K562 (cell line): ENCODE results near the gene IL6ST. TPM values are rescaled to one million over a fixed set of nuclear protein-coding genes. Genes with fewer than 3 reads are reported as not detected.

Experiments used
- ATAC-seq: fragments of 200-7000 bp; cut with Tn5 transposase; 3 replicates; pipeline ENCODE4 v1.9.1; 2020; ENCODE audit warnings: moderate library complexity
- Bru-seq: library from RNA; stranded (reverse); fragments of 400-500 nt; gene quantifications from one replicate; lab custom pipeline; 2021; lab: Mats Ljungman, UMichigan
- BruChase-seq, 2 experiments: library from RNA; stranded (reverse); fragments of 400-500 nt; gene quantifications; one replicate each; lab custom pipeline; 2021; lab: Mats Ljungman, UMichigan
- BruUV-seq: library from RNA; stranded (reverse); fragments of 400-500 nt; replicated peaks from 2 replicates; lab custom pipeline; 2021; lab: Mats Ljungman, UMichigan
- CTCF ChIA-PET: fragments of 300-600 bp; formaldehyde crosslinking; extraction: SDS; loops from one replicate; lab custom pipeline; 2021; ENCODE audit warnings: low intra/inter-chr PET ratio; lab: Yijun Ruan, JAX
- POLR2A ChIA-PET: fragments of 300-600, 350-650 bp; sonication (Branson Sonifier 250); formaldehyde crosslinking; extraction: SDS; loops from one replicate; lab custom pipeline; 2021; ENCODE audit warnings: antibody characterized with exemption, inconsistent platforms; lab: Yijun Ruan, JAX
- DNase-seq, 4 experiments: peaks; one replicate each; pipeline versions ENCODE4 v3.0.0 to v3.0.0-alpha.2; 2011 to 2018; ENCODE audit warnings: low spot score in 3 of 4, mixed read lengths in 3 of 4; ENCODE audit errors: extremely low read depth in 1 of 4
- FAIRE-seq: peaks from 2 replicates; lab custom pipeline; 2011; peaks lifted over from hg19 to GRCh38; lab: Jason Lieb, UNC
- H2AFZ ChIP-seq: 2 replicates; pipeline ENCODE4 v1.6.0; 2011; ENCODE audit warnings: low read depth, low read length, control low read depth, inconsistent platforms
- H3K27ac ChIP-seq: fragments of 200-600 bp; 3 replicates; pipeline ENCODE4 v1.8.0; 2011; ENCODE audit warnings: low read depth, mild to moderate bottlenecking, control low read depth, inconsistent platforms, low read length, moderate library complexity, mixed read lengths; ENCODE audit errors: extremely low read depth
- H3K27me3 ChIP-seq, 2 experiments: fragments of 300-600 bp in 1 of 2; 2 replicates in 1 of 2; 3 replicates in 1 of 2; pipeline versions ENCODE4 v1.6.0 to v1.8.0; 2011; ENCODE audit warnings: inconsistent platforms in 2 of 2, low read length in 2 of 2, mild to moderate bottlenecking in 1 of 2, mixed read lengths in 1 of 2, moderate library complexity in 1 of 2; ENCODE audit not compliant: control insufficient read depth in 2 of 2, insufficient read depth in 2 of 2
- H3K36me3 ChIP-seq: fragments of 300-600 bp; 3 replicates; pipeline ENCODE4 v1.8.0; 2011; ENCODE audit warnings: mild to moderate bottlenecking, low read length, inconsistent platforms; ENCODE audit not compliant: control insufficient read depth, insufficient read depth
- H3K4me1 ChIP-seq, 2 experiments: fragments of 200-600 bp in 1 of 2; replicated peaks in 1 of 2; 2 replicates in 1 of 2; 3 replicates in 1 of 2; pipeline versions ENCODE4 v1.5.1 to v1.8.0; 2011; ENCODE audit warnings: inconsistent platforms in 2 of 2, low read length in 2 of 2, mild to moderate bottlenecking in 1 of 2, mixed read lengths in 1 of 2, moderate library complexity in 1 of 2; ENCODE audit not compliant: control insufficient read depth in 2 of 2, insufficient read depth in 2 of 2
- H3K4me2 ChIP-seq: 2 replicates; pipeline ENCODE4 v1.6.1; 2011; ENCODE audit warnings: low read length, control low read depth, inconsistent platforms, mixed read lengths; ENCODE audit not compliant: insufficient read depth
- H3K4me3 ChIP-seq: fragments of 200-600 bp; sonication (generic), shearing (Covaris generic); 2 replicates; pipeline ENCODE4 v1.5.1; 2016; ENCODE audit warnings: control low read depth, inconsistent platforms
- H3K79me2 ChIP-seq: fragments of 200-600 bp; 3 replicates; pipeline ENCODE4 v1.8.0; 2011; ENCODE audit warnings: low read length, inconsistent platforms; ENCODE audit not compliant: control insufficient read depth, insufficient read depth
- H3K9ac ChIP-seq, 2 experiments: 2 replicates each; pipeline versions ENCODE4 v1.6.0 to v1.6.1; 2011; ENCODE audit warnings: low read depth in 2 of 2, low read length in 2 of 2, control low read depth in 1 of 2, inconsistent platforms in 1 of 2, mild to moderate bottlenecking in 1 of 2, mixed read lengths in 1 of 2; ENCODE audit not compliant: insufficient read depth in 1 of 2
- H3K9me1 ChIP-seq: one replicate; pipeline ENCODE4 v1.6.0; 2011; ENCODE audit warnings: inconsistent platforms, mild to moderate bottlenecking, low read length, moderate library complexity; ENCODE audit not compliant: control insufficient read depth, insufficient read depth
- H3K9me3 ChIP-seq: replicated peaks from 2 replicates; pipeline ENCODE4 v1.5.1; 2011; ENCODE audit warnings: low read depth, low read length, inconsistent platforms; ENCODE audit not compliant: control insufficient read depth, insufficient read depth
- H4K20me1 ChIP-seq: replicated peaks from 2 replicates; pipeline ENCODE4 v1.6.1; 2011; ENCODE audit warnings: low read length, inconsistent platforms, mixed read lengths; ENCODE audit not compliant: control insufficient read depth, insufficient read depth
- C11orf30 ChIP-seq: fragments of 450-650 bp; IDR thresholded peaks from 2 replicates; pipeline ENCODE4 v1.6.1; 2016; ENCODE audit warnings: low read depth, mild to moderate bottlenecking
- CHD2 ChIP-seq: IDR thresholded peaks from 2 replicates; pipeline ENCODE4 v1.6.1; 2011; ENCODE audit warnings: low read depth, low read length
- DACH1 ChIP-seq: fragments of 450-650 bp; IDR thresholded peaks from 2 replicates; pipeline ENCODE4 v1.6.1; 2018; ENCODE audit not compliant: partially characterized antibody
- RBM34 ChIP-seq: fragments of 200-400 bp; formaldehyde crosslinking; IDR thresholded peaks from 2 replicates; pipeline ENCODE4 v1.6.1; 2018; ENCODE audit warnings: low read length, borderline replicate concordance; ENCODE audit not compliant: insufficient read depth
- SLC30A9 ChIP-seq: fragments of 250-450 bp; sonication (Bioruptor Pico); IDR thresholded peaks from 2 replicates; pipeline ENCODE4 v1.8.0; 2022; ENCODE audit warnings: mild to moderate bottlenecking, moderate library complexity
- SRSF1 ChIP-seq: fragments of 200-400 bp; formaldehyde crosslinking; IDR thresholded peaks from 2 replicates; pipeline ENCODE4 v1.6.1; 2017; ENCODE audit warnings: mild to moderate bottlenecking, low read depth, low read length, moderate library complexity
- ZNF318 ChIP-seq, 2 experiments: fragments of 450-650 bp; IDR thresholded peaks; 2 replicates each; pipeline ENCODE4 v1.6.1; 2016; ENCODE audit warnings: mild to moderate bottlenecking in 2 of 2, borderline replicate concordance in 1 of 2, low read depth in 1 of 2, moderate library complexity in 1 of 2
- ZNF707 ChIP-seq: fragments of 250-450 bp; sonication (Bioruptor Pico); conservative IDR thresholded peaks from 2 replicates; pipeline ENCODE4 v1.8.0; 2022; ENCODE audit warnings: inconsistent platforms, mild to moderate bottlenecking, moderate library complexity
- WGBS: fragments of 100-300 bp; shearing (Covaris generic); methylation state at CpG from one replicate; pipeline ENCODE4 v1.1.6; 2016; ENCODE audit warnings: low coverage, mixed read lengths; ENCODE audit not compliant: insufficient coverage; ENCODE audit errors: missing lambda C conversion rate; 5-methylcytosine and 5-hydroxymethylcytosine counted together
- in situ Hi-C: fragments of 300-500 bp; cut with MboI; formaldehyde crosslinking; loops from 4 replicates; pipeline ENCODE4 v1.15.0; 2018; ENCODE audit warnings: inconsistent platforms, mixed read lengths
- intact Hi-C: fragments of 100-400 bp; cut with micrococcal nuclease; formaldehyde crosslinking; loops from 2 replicates; pipeline ENCODE4 v1.14.2; 2022
- long read RNA-seq, 3 experiments: library from polyadenylated mRNA in 2 of 3; library from RNA in 1 of 3; unstranded in 2 of 3; stranded (forward) in 1 of 3; transcript quantifications; one replicate each; pipeline ENCODE4 v2.0.0, GENCODE V29; 2019 to 2022
- polyA minus RNA-seq, 3 experiments: library from RNA; depleted of rRNA, polyadenylated mRNA; stranded (reverse); fragments of >200 nt; gene quantifications; 2 replicates each; pipeline ENCODE4 v1.2.3, GENCODE V29; 2011
- polyA plus RNA-seq, 8 experiments: library from polyadenylated mRNA; depleted of rRNA in 4 of 8; stranded (reverse) in 5 of 8; unstranded in 3 of 8; fragments of >200 nt; fragmentation: Nextera tagmentation in 2 of 8; fragmentation: Illumina TruSeq in 1 of 8; extraction: Ambion mirVana in 2 of 8; extraction: Trizol in 1 of 8; gene quantifications; 2 replicates each; pipeline versions ENCODE4 v1.2.1 to v1.2.3, GENCODE V29; 2011 to 2014; ENCODE audit warnings: inconsistent platforms in 1 of 8, missing spikeins in 1 of 8
- total RNA-seq, 7 experiments: library from RNA; depleted of rRNA in 6 of 7; stranded (reverse); fragments of >200 nt in 6 of 7; fragmentation: Illumina TruSeq in 2 of 7; extraction: Trizol in 2 of 7; gene quantifications; 2 replicates each; pipeline versions ENCODE4 v1.2.1 to v1.2.3, GENCODE V29; 2011 to 2021; ENCODE audit warnings: low replicate concordance in 1 of 7

Gene IL6ST
- 26.8 and 77.1 TPM in 2 replicates for total RNA-seq (2011; cell fraction: chromatin; rRNA removed; ENCODE audit: low replicate concordance)
- 10.4 and 21.0 TPM in 2 replicates for total RNA-seq (2011; cell fraction: nucleolus; rRNA removed)
- 19.9 and 23.6 TPM in 2 replicates for total RNA-seq (2011; cell fraction: nucleoplasm; rRNA removed)
- total RNA-seq (2014; rRNA removed) = 7.9 and 8.5 TPM in 2 replicates
- 14.6 and 18.5 TPM in 2 replicates for total RNA-seq (2014; rRNA removed; fragmentation: Illumina TruSeq; extraction: Trizol)
- 14.4 and 16.2 TPM in 2 replicates for total RNA-seq (2015; rRNA removed; fragmentation: Illumina TruSeq; extraction: Trizol)
- total RNA-seq (2021) = 17.7 and 18.2 TPM in 2 replicates
- 16.7 and 27.0 TPM in 2 replicates for polyA plus RNA-seq (2011; rRNA removed)
- polyA plus RNA-seq (2011; cell fraction: cytosol; rRNA removed) = 5.8 and 7.8 TPM in 2 replicates
- 20.0 and 24.0 TPM in 2 replicates for polyA plus RNA-seq (2011; cell fraction: nucleus; rRNA removed)
- polyA plus RNA-seq (2012) = 7.3 and 7.8 TPM in 2 replicates
- polyA plus RNA-seq (2014; fragmentation: Illumina TruSeq; extraction: Trizol) = 7.9 and 11.0 TPM in 2 replicates
- 1 to 10 TPM; 2.0 to 2.3 TPM for polyA plus RNA-seq (2014; fragmentation: Nextera tagmentation; extraction: Ambion mirVana)
- 4.5 and 5.3 TPM in 2 replicates for polyA plus RNA-seq (2014; rRNA removed)
- 98.7 and 113 TPM in 2 replicates for polyA minus RNA-seq (2011; rRNA and poly(A)+ RNA removed)
- 12.9 and 37.6 TPM in 2 replicates for polyA minus RNA-seq (2011; cell fraction: cytosol; rRNA and poly(A)+ RNA removed)
- 15.9 and 33.5 TPM in 2 replicates for polyA minus RNA-seq (2011; cell fraction: nucleus; rRNA and poly(A)+ RNA removed)
- percentile 74 among the genes with signal in this experiment for Bru-seq, nascent RNA
- BruChase-seq, experiment 1, labeled RNA remaining after a 2-hour chase = percentile 76 among the genes with signal in this experiment
- percentile 78 among the genes with signal in this experiment for BruChase-seq, experiment 2, labeled RNA remaining after a 6-hour chase
- long read RNA-seq, experiment 1, full-length matches to known transcripts = 4 of 12 reads
- long read RNA-seq, experiment 1, partial matches to known transcripts = 3 of 12 reads
- long read RNA-seq, experiment 1, other reads (novel, unspliced or antisense) = 5 of 12 reads
- long read RNA-seq, experiment 2, partial matches to known transcripts = 0 of 6 reads
- long read RNA-seq, experiment 2, other reads (novel, unspliced or antisense) = 6 of 6 reads
- long read RNA-seq, experiment 3, partial matches to known transcripts = 0 of 18 reads
- long read RNA-seq, experiment 3, other reads (novel, unspliced or antisense) = 18 of 18 reads

GRCh38 chr5:55994495-55994997, at the start of gene IL6ST:
Gene IL6ST, minus strand, starts transcription at chr5:55994963. Its CDS starts 18,685 bp downstream, at chr5:55976278.
- FAIRE-seq (no peak), DNase-seq (peak in 1 of 4 experiments; percentile 57), ATAC-seq (peak; percentile 67)
- 0% methylated on average over 17 of the region's 48 CpGs for WGBS
- ChIA-PET CTCF (no interaction called here), POLR2A (interaction anchor here (0.6 to 1.4 kb wide), 8 partner anchors 9 to 671 kb away, joined by 3 to 5 read pairs (median 4); no protein-coding TSS in a partner anchor)
- BruUV-seq = no TSS peak
- Histone ChIP-seq H3K27ac (peak within 1 kb of the TSS; percentile 90), H3K36me3 (no peaks in the 10 kb centered on the region), H3K4me2 (peak within 1 kb of the TSS; percentile 89), H3K79me2 (peaks cover 52% of the 10 kb centered on the region), H3K27me3 (no peaks in the 10 kb centered on the region), H3K9me1 (no peaks in the 10 kb centered on the region), H3K9ac (peak within 1 kb of the TSS; percentile 85 to 91), H3K9me3 (no peaks in the 10 kb centered on the region), H2AFZ (peak within 1 kb of the TSS; percentile 91), H4K20me1 (no peaks in the 10 kb centered on the region), H3K4me3 (peak within 1 kb of the TSS; percentile 90), H3K4me1 (peaks cover 16 to 33% of the 10 kb centered on the region in 2 experiments)
- in situ Hi-C loops (no loop called here), intact Hi-C loops (loop anchor here (2.0 to 5.0 kb wide), 2 partner anchors 43 to 78 kb away; no protein-coding TSS in a partner anchor)
- TF ChIP-seq SRSF1 (no peak), CHD2 (no peak), ZNF707 (CRISPR knock-in tag) (no peak), DACH1 (no peak), RBM34 (no peak), SLC30A9 (no peak), C11orf30 (no peak), ZNF318 (IDR thresholded peaks at IDR 0.05; ENCODE audit: borderline replicate concordance in 1 of 2, low read depth in 1 of 2) (no peak)
